Occipital lobe (tissue), 2 donors: ENCODE results near the gene HNRNPK. TPM values are rescaled to one million over a fixed set of nuclear protein-coding genes. Genes with fewer than 3 reads are reported as not detected.
"Not testable (repeated sequence)": the region's sequence is repeated elsewhere in the genome, so short reads cannot be mapped to it uniquely, and the experiment has no call there.

Experiments
- DNase-seq: peaks from one replicate; lab custom pipeline; 2025; lab: John Stamatoyannopoulos, UW
- total RNA-seq: library from RNA; depleted of rRNA; stranded (reverse); fragments of >200 nt; gene quantifications from one replicate; pipeline ENCODE4 v1.2.3, GENCODE V29; 2014

HNRNPK gene
- total RNA-seq, 1 donor from 2014 or later = 769 TPM

GRCh38 chr9:83977196-83977595, 2.8 kb downstream of the HNRNPK start:
- DNase-seq = no peak

GRCh38 chr9:83976372-83976771, 3.6 kb downstream of the HNRNPK start:
- no peak for DNase-seq

- no peak for DNase-seq
Measured at GRCh38 chr9:83975300-83975699, 4.7 kb downstream of the HNRNPK start.

GRCh38 chr9:83972286-83972685, 7.7 kb downstream of the HNRNPK start:
- DNase-seq = no peak

- DNase-seq = no peak
Measured at GRCh38 chr9:83971485-83971884, 8.5 kb downstream of the HNRNPK start.

GRCh38 chr9:83969602-83970001, 10.4 kb downstream of the HNRNPK start:
- DNase-seq = no peak

- DNase-seq = no peak
Measured at GRCh38 chr9:83967073-83967472, 12.9 kb downstream of the HNRNPK start.

- no peak for DNase-seq
Measured at GRCh38 chr9:83966209-83966582, 13.8 kb downstream of the HNRNPK start.

GRCh38 chr9:83965350-83966208, 14.4 kb downstream of the HNRNPK start:
- no peak for DNase-seq

- DNase-seq = no peak
Measured at GRCh38 chr9:83964973-83965349, 15.1 kb downstream of the HNRNPK start.

GRCh38 chr9:83962165-83962564, 17.9 kb downstream of the HNRNPK start:
- no peak for DNase-seq

GRCh38 chr9:83960991-83961390, 19.0 kb downstream of the HNRNPK start:
- no peak for DNase-seq

- DNase-seq = no peak
Measured at GRCh38 chr9:83959061-83959460, 21.0 kb downstream of the HNRNPK start.

GRCh38 chr9:83957248-83957513, 22.8 kb downstream of the HNRNPK start:
- DNase-seq = no peak

- peak; percentile 70 for DNase-seq
Measured at GRCh38 chr9:83956436-83957247, 23.4 kb downstream of the HNRNPK start.

GRCh38 chr9:83956086-83956435, 24.0 kb downstream of the HNRNPK start:
- DNase-seq = peak; percentile 53

GRCh38 chr9:83948096-83948495, 31.9 kb downstream of the HNRNPK start:
- not testable (repeated sequence) for DNase-seq

- DNase-seq = no peak
Measured at GRCh38 chr9:83940590-83941303, 39.3 kb downstream of the HNRNPK start.

GRCh38 chr9:83937861-83938455, 42.1 kb downstream of the HNRNPK start:
- DNase-seq = no peak

- no peak for DNase-seq
Measured at GRCh38 chr9:83936523-83936922, 43.5 kb downstream of the HNRNPK start.

- no peak for DNase-seq
Measured at GRCh38 chr9:83935276-83935935, 44.6 kb downstream of the HNRNPK start.
